Left ventricle myocardium inferior (tissue), 1 donor: ENCODE measurements around the gene TMEM270. TPM values are rescaled to one million over a fixed set of nuclear protein-coding genes. Genes with fewer than 3 reads are reported as not detected.

Experiments used
- DNase-seq: peaks from one replicate; pipeline ENCODE4 v3.0.0-alpha.2; 2020
- H3K27ac ChIP-seq: fragments of 200-600 bp; replicated peaks from 2 replicates; pipeline ENCODE4 v1.8.0; 2021
- H3K27me3 ChIP-seq: fragments of 200-600 bp; 2 replicates; pipeline ENCODE4 v1.8.0; 2021; ENCODE audit warnings: low read depth
- H3K36me3 ChIP-seq: fragments of 200-600 bp; 2 replicates; pipeline ENCODE4 v1.8.0; 2021
- H3K4me1 ChIP-seq: fragments of 200-600 bp; 2 replicates; pipeline ENCODE4 v1.8.0; 2021
- H3K4me3 ChIP-seq: fragments of 200-600 bp; 2 replicates; pipeline ENCODE4 v1.8.0; 2021; ENCODE audit warnings: mild to moderate bottlenecking, moderate library complexity
- H3K9me3 ChIP-seq: fragments of 200-600 bp; replicated peaks from 2 replicates; pipeline ENCODE4 v1.8.0; 2021
- intact Hi-C: fragments of 100-400 bp; cut with micrococcal nuclease; formaldehyde crosslinking; loops from one replicate; pipeline ENCODE4 v1.11.0; 2022
- total RNA-seq: library from RNA; stranded (reverse); fragmentation: NEBNext Ultra II Directional; extraction: Animal tissue kit (Norgen Biotek cat#: 25700); gene quantifications from one replicate; pipeline ENCODE4 v1.2.1, GENCODE V29; 2021
- TF ChIP-seq, protein P1 (sequence below): fragments of 200-600 bp; IDR thresholded peaks from 2 replicates; pipeline ENCODE4 v1.8.0; 2021; ENCODE audit warnings: antibody characterized with exemption, mild to moderate bottlenecking, borderline replicate concordance
- donor health status: DM: no; HTN: yes; CAD: no; lungs with severe emphysema.

TMEM270 gene
- total RNA-seq, 1 donor from 2014 or later, result not detected

DNA sequence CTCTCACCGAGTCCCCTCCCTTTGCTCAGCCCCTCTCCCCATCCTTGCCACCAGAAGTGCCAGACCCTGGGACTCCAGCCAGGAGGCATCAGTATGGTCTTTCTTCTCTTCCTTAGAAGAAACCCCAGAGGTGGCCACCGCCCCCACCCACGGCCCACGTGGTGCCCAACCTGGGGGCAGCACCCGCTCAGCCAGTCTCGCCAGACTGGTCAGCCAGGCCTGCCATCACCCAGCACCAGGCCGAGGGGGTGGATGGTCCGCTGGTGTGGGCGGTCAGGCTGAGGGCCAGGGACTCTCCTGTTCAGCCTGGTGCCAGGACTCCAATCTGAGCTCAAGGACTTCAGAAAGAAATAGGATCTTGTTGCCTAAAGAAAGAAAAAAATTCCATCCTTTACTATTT lies 36.0 kb upstream of the TMEM270 start:
- no peak for DNase-seq
- peaks cover 13% of the 10 kb centered on the region for H3K4me1 ChIP-seq
- no peak overlapping the region for H3K4me3 ChIP-seq
- TF ChIP-seq, protein P1, sequence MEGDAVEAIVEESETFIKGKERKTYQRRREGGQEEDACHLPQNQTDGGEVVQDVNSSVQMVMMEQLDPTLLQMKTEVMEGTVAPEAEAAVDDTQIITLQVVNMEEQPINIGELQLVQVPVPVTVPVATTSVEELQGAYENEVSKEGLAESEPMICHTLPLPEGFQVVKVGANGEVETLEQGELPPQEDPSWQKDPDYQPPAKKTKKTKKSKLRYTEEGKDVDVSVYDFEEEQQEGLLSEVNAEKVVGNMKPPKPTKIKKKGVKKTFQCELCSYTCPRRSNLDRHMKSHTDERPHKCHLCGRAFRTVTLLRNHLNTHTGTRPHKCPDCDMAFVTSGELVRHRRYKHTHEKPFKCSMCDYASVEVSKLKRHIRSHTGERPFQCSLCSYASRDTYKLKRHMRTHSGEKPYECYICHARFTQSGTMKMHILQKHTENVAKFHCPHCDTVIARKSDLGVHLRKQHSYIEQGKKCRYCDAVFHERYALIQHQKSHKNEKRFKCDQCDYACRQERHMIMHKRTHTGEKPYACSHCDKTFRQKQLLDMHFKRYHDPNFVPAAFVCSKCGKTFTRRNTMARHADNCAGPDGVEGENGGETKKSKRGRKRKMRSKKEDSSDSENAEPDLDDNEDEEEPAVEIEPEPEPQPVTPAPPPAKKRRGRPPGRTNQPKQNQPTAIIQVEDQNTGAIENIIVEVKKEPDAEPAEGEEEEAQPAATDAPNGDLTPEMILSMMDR, result no peak
- H3K9me3 ChIP-seq, result no peaks in the 10 kb centered on the region
- peaks cover 50% of the 10 kb centered on the region for H3K27me3 ChIP-seq
- intact Hi-C loops, result no loop called here
- H3K36me3 ChIP-seq, result no peaks in the 10 kb centered on the region
- no peak overlapping the region for H3K27ac ChIP-seq

DNA sequence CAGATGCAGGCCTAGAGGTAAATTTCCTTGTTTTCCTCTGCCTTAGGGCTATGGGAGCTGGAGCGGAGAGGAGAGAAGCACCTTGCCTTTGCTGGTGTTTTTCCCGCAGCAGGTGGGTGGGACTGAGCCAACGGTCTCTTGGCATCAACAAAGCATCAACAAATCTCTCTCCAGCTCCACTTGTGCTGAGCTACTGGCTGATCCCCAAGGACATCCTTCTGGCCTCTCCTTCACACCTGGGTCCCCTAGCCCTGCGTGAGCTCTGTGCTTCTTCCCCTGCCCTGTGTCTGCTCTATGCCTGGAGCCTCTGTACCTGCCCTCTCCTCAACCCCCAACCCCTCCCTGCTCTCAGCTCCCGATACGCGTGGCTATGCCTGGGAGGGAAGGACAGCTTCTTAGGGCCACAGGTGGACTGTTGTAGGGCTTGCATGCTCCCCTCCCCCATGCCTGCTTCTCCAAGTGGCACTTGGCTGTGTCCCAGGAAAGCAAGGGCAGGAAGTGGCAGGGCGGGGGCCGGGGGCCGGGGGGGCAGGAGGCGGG lies 33.3 kb upstream of the TMEM270 start:
- no peak overlapping the region for H3K4me3 ChIP-seq
- H3K27ac ChIP-seq, result peak overlapping the region; percentile 8
- TF ChIP-seq, protein P1, result no peak
- no peaks in the 10 kb centered on the region for H3K9me3 ChIP-seq
- H3K36me3 ChIP-seq, result no peaks in the 10 kb centered on the region
- peaks cover 57% of the 10 kb centered on the region for H3K27me3 ChIP-seq
- peaks cover 13% of the 10 kb centered on the region for H3K4me1 ChIP-seq
- intact Hi-C loops, result no loop called here
- DNase-seq, result no peak

DNA sequence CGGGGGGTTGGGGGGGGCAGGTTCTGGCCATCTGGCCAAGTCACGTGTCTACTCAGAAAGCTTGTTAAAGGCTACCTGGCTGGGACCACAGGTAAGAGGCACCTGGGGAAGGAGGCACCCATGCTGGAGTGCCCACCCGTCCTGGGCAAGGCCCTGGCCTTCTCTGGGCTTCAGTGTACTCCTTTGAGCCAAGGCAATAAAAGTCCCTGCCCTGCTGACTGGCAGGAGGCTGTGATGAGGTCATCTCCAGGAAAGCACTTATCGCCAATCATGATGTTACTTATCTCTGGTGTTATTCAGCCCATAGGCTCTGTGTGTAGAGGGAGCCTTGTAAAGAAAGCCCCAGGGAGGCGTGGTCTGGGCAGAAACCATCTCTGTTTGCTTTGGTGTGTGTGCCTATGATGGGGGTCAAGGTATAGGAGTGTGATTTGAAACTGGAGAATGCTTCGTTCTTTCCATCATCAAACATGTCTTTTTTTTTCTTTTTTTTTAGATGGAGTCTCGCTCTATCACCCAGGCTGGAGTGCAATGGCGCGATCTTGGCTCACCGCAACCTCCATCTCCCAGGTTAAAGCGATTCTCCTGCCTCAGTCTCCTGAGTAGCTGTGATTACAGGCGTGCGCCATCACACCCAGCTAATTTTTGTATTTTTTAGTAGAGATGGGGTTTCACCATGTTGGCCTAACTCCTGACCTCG lies 32.7 kb upstream of the TMEM270 start:
- Histone ChIP-seq H3K9me3 (no peaks in the 10 kb centered on the region), H3K4me1 (peaks cover 13% of the 10 kb centered on the region), H3K4me3 (no peak overlapping the region), H3K36me3 (no peaks in the 10 kb centered on the region), H3K27me3 (peaks cover 62% of the 10 kb centered on the region), H3K27ac (no peak overlapping the region)
- intact Hi-C loops, result no loop called here
- DNase-seq, result no peak
- TF ChIP-seq, protein P1, result no peak

DNA sequence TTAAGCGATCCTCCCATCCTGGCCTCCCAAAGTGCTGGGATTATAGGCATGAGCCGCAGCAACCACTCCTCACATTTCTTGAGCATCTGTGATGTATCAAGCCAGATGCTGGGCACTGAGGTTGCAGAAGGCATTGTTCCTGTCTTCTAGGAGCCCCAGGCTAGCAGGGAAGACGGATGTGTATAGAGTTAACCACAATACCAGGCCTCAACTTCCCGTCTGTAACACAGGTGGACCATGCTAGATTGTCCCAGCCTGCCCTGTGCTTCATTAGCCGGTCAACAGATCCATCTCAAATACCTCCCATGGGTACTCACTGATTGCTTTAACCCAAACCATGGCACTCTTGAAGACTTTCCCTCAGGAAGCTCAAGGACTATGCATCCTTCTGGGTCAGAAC lies 32.0 kb upstream of the TMEM270 start:
- Histone ChIP-seq H3K36me3 (no peaks in the 10 kb centered on the region), H3K9me3 (no peaks in the 10 kb centered on the region), H3K27ac (no peak overlapping the region), H3K4me3 (no peak overlapping the region), H3K4me1 (peaks cover 13% of the 10 kb centered on the region), H3K27me3 (peaks cover 59% of the 10 kb centered on the region)
- TF ChIP-seq, protein P1, result no peak
- intact Hi-C loops, result no loop called here
- no peak for DNase-seq

DNA sequence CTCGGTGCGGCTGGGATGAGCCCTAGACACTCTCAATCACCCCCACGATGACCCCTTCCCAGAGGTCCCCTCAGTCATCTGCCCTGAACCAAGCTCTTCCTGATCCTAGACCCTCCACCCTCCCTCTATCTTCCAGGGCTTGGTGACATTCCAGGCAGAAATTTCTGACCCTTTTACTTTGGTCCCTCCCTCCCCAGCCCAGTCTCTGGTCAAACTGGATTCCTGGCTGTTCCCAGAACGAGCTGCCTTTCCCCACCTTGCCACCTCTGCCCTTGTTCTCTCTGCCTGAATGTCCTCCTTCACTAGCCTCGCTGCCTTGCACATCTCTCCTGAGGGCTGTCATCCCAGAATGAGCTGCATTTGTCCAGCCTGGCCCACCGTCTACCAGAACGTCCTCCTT lies 31.5 kb upstream of the TMEM270 start:
- H3K36me3 ChIP-seq, result no peaks in the 10 kb centered on the region
- no peak overlapping the region for H3K4me3 ChIP-seq
- peaks cover 58% of the 10 kb centered on the region for H3K27me3 ChIP-seq
- no peaks in the 10 kb centered on the region for H3K9me3 ChIP-seq
- peaks cover 13% of the 10 kb centered on the region for H3K4me1 ChIP-seq
- TF ChIP-seq, protein P1, result no peak
- H3K27ac ChIP-seq, result no peak overlapping the region
- intact Hi-C loops, result no loop called here
- no peak for DNase-seq
